ENCODE data around the gene BCKDHB.

DNA sequence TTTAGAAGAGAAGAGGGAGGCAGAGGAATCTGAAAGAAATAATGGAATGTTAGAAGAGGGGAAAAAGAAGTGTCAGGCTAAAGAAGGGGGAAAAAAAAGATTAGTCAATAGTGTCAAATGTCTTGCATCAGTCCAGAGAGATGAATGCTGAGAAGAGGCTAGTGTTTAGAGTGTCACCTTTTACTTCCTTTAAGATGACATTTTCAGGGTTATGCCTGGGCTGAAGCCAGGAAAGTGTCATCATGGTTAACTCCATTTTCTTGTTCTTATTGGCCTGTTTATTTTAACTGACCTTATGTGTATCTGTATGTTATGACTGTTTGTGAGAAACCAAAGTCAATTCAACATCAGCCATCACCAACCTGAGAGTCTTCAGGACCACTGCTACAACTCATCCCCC lies 15.0 kb upstream of the BCKDHB start:
- TF ChIP-seq USF2 (IDR thresholded peaks at IDR 0.05; ENCODE audit: low read depth, low read length) (no peak), POLR2A (IDR thresholded peaks at IDR 0.05; ENCODE audit: low read depth, low read length) (no peak), CTCF (conservative IDR thresholded peaks at IDR 0.05; ENCODE audit: low read depth, low read length) (no peak), RFX5 (IDR thresholded peaks at IDR 0.05; ENCODE audit: low read depth, low read length) (no peak), RCOR1 (IDR thresholded peaks at IDR 0.05; ENCODE audit: insufficient replicate concordance, low read length) (no peak), CHD1 (IDR thresholded peaks at IDR 0.05; ENCODE audit: low read depth, low read length) (no peak), MXI1 (IDR thresholded peaks at IDR 0.05; ENCODE audit: borderline replicate concordance, low read depth, low read length) (no peak), ELK1 (IDR thresholded peaks at IDR 0.05; ENCODE audit: borderline replicate concordance, low read depth, low read length) (no peak), MAZ (IDR thresholded peaks at IDR 0.05; ENCODE audit: borderline replicate concordance, low read depth, low read length) (no peak), CEBPB (IDR thresholded peaks at IDR 0.05; ENCODE audit: low read depth, low read length) (no peak), MAFK (IDR thresholded peaks at IDR 0.05; ENCODE audit: low read depth, low read length) (no peak), RAD21 (IDR thresholded peaks at IDR 0.05; ENCODE audit: low read length) (no peak)

Measured in IMR-90 (cell line).